RPMI8226 (cell line): ENCODE data around the gene NPTX1.
"Not testable (repeated sequence)": the region's sequence is repeated elsewhere in the genome, so short reads cannot be mapped to it uniquely, and the experiment has no call there.

Experiments used
- DNase-seq: peaks from one replicate; pipeline ENCODE4 v3.0.0-alpha.2; 2015

NPTX1 gene, protein sequence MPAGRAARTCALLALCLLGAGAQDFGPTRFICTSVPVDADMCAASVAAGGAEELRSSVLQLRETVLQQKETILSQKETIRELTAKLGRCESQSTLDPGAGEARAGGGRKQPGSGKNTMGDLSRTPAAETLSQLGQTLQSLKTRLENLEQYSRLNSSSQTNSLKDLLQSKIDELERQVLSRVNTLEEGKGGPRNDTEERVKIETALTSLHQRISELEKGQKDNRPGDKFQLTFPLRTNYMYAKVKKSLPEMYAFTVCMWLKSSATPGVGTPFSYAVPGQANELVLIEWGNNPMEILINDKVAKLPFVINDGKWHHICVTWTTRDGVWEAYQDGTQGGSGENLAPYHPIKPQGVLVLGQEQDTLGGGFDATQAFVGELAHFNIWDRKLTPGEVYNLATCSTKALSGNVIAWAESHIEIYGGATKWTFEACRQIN

DNA sequence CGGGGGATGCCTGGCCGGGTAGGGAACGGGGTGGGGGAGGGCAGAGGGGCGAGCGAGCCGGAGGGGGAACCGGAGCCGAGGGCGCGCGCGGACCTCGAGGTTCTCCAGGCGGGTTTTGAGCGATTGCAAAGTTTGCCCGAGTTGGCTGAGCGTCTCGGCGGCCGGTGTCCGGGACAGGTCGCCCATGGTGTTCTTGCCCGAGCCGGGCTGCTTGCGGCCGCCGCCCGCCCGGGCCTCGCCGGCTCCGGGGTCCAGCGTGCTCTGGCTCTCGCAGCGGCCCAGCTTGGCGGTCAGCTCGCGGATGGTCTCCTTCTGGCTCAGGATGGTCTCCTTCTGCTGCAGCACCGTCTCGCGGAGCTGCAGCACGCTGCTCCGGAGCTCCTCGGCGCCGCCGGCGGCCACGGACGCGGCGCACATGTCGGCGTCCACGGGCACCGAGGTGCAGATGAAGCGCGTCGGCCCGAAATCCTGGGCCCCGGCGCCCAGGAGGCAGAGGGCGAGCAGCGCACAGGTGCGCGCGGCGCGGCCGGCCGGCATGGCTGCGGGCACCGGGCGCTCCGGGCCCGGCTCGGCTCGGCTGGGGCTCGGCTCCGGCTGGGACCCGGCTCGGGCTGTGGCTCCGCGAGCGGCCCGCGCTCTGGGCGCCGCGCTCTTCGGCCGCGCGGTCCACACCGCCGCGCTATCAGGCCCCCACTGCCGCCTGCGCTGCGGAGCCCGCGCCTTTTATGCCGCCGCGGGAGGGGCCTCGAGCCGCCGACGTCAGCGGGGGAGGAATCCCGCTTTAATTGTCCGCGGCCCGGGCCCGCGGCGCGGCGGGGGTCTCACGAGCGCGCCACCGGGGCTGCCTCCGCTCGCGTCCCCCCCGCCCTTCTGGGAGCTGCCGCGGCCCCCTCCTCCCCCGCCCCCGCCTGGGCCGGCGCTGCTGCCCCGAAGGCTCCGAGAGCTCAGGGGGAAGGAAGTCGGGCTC is at the start of gene NPTX1:
Gene NPTX1, minus strand, starts transcription at position 698 of the 967 bp plus-strand sequence. Its CDS starts 161 bp downstream, at position 537.
- DNase-seq, result no peak

DNA sequence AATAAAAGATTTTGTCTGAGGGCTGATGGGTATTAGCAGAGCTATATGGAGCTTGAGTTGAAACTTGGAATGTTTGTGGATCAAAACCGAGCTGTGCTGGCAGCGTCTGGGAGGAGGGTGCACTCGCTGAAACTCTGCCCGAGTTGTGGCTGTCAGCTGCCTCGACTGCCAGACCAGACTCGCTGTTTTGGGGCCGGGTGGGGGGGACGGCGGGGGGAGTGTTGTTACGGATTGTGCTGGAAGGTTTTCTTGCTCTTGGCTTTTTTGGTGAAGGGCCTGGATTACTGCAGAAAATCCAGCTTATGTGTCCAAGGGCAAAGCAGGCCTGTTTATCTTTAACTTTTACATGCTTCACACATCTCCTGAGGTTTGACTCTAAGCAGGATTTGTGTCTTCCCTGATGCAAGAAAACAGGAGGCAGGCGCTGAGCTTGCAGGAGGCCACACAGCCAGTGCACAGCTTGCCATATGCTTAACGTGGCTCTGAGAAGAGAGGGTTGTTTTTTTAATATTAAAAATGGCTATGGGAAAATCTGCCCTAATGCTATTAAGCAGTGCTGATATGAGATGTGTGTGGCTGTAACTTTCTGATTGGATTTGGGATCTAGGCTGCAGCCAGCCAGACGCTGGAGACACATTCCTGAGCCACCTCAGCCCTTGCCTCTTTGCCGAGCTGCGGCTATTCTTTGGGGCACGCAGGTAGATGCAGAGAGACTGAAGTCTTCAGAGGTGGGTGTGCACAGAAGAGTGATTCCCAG is 47.7 kb upstream of the NPTX1 start:
- no peak for DNase-seq

DNA sequence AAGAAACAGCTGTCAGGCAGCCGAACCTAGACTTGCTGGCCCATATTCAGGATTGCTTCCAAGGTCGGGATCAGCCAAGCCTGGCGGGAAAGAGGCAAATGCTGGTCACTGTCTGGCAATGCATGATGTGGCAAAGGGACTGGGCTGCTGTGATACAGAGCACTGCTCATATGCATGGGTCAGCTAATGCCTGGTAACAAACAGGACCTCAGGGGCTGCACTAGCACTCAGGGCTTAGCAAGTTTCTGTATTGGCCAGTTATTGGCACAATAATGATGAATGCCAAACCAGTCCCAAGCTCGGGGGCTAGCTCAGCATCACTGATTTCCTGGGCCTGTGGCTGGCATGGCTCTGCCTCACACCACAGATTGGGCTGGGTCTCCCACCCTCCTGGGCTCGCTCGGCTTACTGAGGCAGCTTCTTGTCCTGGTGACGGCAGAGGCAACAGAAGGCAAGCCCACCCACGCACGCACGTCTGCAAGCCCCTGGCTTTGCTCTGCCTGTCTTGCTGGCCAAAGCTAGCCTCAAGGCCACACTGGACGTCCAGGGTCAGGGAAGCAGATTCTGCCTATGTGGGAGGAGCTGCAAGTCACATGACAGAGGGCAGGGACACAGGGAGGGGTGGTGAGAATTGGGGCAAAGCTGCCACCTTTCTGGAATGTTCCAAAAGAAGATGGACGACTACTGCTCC is 46.8 kb upstream of the NPTX1 start:
- DNase-seq, result no peak

DNA sequence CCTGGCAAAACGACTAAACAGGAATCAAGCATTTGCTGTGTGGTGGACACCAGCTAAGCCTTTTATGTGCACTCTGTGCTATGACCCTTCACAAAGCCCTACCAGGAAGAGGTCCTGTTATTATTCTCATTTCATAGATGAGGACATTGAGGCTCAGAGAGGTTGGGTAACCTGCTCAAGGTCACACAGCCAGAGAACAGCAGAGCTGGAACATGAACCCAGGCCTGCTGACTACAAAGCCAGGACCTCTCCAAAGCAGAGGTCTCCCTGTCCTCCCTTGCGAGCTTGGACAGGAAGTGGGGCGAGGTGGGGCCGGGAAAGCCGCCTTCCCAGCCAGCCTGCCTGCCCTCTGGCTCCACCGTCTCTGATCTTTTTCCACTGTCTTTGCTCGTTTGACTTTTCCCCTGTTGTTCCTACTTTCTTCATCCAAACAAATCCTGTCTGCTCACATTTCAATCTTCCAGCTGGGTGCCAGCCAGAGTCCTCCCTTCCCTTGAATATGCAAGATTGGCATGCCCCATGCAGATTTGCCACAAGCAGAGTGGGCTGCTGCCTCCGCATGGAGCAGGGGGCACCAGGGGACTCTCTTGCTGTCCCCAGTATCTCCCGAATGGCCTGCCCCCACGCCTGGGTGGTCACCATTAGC is 44.5 kb upstream of the NPTX1 start:
- no peak for DNase-seq

DNA sequence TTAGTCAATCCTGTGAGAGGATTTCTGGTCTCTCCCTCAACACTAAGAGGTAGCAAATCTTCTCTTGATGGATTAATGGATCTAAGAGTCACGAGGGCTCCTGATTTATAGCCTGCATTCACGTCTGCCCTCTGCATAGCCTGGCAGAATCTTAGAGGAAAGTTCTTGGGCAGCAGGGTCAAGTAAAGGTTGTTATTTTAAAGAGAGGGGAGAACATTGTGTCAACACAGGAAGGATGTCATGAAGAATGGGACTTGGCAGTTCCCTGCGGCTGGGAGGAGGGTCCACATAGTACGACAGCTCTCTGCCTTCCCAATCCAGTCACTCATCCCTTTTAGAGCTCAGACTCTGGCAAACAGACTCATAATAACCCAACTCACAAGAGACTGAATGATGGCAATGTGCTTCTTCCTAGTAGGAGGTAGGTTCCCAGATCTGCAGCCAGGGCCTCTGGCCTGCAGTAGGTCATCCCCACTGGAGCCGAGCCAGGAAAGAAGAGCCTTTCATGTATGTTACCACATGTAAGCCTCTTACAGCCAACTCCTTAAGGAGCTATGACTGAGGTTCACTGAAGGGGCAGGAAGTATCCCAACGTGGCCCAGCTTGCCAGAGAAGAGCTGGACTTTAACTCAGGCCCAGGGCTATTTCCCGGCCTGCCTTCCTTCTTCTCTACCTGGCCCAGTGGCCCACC is 42.8 kb upstream of the NPTX1 start:
- DNase-seq, result no peak

DNA sequence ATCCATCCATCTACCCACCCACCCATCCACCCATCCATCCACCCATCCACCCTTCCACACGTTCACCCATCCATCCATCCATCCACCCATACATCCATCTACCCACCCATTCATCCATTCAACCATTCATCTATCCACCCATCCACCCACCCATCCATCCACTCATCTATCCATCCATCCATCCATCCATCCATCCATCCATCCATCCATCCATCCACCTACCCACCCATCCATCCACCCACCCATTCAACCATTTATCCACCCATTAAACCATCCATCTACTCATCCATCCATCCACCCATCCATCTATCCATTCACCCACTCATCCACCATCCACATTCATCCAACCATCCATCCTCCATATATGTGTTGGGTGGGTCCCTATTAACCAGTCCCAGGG is 42.0 kb upstream of the NPTX1 start:
- DNase-seq, result no peak

DNA sequence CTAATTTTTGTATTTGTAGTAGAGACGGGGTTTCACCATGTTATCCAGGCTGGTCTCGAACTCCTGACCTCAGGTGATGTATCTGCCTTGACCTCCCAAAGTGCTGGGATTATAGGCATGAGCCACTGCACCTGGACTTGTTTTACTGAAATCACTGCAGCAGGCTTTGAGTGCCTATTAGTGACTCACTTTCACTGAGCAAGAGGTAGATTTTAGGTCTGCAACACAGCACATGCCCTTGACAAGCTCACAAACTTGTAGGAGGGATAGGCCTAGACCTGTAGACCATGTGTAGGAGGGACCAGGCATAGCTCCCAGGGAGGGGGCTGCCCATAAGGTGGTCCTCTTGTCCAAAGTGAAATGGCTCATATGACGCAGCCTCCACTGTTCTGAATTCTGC is 41.2 kb upstream of the NPTX1 start:
- DNase-seq, result no peak

DNA sequence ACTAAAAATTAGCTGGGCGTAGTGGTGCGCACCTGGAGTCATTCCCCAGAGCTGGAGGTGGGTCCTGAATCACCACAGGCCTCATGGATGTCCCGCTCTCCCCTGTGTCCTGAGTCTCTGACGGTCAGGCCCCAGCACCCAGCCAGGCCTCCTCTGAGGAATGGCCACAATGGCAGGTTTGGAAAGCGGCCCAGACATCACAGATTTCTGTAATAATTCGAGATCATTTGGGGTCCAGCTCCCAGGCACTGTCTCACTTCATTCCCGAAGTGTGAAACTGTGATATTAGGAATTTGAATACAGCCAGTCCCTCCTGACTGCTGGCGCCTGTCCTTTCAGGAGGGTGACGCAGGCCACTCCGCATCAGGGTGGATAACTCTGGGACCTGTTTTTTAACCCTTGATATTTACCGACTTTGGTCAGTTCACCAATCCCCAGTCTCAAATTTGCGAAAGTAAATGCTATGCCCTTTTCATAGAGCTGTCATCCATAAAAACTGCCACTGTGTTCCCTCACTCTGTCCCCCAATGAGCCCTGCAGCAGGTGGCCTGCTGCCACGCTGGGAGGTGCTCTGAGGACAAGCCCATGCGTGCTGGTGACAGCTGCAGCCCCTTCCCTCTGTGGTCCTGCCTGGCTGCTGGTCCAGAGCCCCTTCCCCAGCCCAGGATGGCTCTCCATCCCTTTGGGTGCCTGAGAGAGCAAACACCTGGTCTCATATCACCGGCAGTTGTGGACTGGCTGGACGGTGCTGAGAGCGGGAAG is 39.9 kb upstream of the NPTX1 start:
- DNase-seq, result no peak

DNA sequence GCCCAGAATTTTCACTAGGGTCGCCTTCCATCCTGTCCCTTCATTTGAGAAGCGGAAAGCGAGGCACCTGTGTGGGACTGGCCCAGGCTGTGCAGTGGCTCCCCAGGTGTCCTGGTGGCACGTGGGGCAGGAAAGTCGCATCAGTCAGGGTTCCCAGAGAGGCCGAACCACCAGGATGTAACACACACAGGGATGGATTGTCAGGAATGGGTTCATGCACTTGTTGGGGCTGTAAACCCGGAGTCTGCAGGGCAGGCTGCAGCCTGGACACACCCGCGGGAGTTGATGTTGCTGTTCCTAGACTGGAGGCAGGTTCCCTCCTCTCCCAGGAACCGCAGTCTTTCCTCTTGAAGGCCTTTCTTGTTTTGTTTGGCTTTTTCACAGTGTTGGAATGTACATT is 37.5 kb upstream of the NPTX1 start:
- DNase-seq, result no peak

DNA sequence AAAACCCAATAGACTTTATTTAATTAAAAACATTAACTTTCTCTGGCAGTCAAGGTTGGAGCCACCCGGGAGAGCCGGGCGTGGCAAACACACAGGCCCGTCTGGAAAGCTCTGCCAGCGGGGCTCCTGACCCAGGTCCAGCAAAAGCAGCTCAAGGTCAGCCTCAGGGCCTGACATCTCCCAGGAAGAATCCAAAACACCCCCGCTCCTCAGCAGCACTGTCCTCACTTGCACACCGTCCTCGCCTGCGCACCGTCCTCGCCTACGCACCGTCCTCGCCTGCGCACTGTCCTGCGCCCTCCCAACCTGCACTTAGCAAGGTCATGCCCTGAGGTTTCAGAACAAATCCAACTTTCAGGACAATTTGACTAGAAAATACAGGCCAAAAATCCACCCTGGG is 36.8 kb upstream of the NPTX1 start:
- DNase-seq, result no peak

DNA sequence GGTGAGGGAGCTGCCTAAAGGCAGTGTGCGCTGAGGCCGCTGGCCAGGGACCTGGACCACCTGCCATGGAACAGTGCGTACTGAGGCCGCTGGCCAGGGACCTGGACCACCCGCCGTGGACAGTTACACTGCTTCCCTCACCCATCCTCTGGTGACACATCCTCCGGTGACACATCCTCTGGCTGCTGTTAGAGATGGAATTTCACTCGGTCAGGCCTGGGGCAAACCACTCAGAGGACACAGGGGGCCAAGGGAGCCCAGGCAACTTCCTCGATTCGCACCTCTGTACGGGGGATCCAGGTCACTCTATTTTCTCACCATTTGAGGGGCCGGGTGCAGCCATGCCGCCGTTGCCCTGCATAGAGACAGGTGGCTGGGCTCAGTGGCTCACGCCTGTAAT is 35.8 kb upstream of the NPTX1 start:
- no peak for DNase-seq

DNA sequence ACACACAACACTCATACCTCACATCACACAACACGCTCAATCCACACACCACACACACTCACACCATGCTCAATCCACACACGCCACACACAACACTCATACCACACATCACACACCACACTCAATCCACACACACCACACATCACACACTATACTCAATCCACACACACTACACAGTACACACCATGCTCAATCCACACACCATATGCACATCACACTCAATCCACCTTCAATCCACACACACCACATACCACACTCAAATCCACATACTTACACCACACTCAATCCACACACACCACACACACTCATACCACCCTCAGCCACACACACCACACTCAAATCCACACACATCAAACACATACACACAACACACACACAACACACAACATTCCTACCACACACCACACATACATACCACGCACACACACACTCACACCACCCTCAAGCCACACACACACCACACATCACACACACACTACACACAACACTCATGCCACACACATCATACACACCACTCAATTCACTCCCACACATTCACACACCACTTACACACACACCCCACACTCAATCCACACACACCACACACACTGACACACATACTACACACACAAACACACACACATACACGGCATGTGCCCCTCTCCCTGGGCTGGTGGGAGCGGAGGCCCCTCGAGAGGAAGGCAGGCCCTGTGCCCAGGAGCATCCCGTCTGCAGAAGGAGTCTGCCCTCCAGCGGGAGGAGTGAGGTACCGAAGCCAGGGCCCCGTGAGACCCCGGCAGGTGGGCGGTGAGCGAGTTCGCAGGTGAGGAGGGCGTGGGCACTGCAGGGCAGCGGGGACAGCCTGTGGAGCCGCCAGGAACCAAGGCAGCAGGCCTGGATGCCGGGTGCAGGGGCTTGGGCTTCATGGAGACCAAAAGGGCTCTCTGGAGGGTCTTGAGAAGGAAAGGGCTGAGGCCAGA is 35.1 kb upstream of the NPTX1 start:
- no peak for DNase-seq

DNA sequence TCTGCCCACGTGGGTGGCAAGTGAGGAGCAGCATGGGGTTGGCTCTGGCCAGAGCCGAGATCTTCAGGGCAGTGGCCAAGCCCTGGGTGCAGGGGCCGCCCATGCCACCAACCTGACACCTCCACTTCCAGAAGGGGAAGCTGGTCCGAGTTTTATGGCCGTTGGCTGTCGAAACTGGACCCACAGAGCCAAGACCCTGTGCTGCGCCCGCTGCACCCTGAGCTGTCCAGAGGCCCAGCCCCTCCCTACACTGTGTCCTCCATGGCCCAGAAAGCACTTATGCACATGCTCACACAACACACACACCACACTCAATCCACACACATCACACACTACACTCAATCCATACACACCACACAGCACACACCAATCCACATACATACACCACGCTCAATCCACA is 34.4 kb upstream of the NPTX1 start:
- DNase-seq, result no peak

DNA sequence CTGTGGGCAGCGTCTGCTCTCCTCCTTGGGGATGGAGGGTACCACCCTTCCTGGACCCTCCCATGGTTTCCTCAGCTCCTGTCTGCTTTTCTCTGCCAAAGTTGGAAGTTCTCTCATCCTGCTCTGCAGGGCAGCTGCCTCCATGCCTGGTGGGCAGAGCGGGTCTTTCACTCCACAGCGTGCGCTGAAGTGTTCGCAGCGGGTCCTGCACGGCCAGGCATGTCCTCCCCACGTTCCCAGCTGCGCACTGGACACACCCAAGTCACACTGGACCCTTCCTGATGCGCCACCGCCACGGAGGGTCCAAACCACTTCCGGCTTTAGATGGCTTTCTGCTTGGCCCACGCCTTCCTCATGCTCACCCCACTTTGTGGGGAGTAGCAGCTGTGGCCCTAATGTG is 33.7 kb upstream of the NPTX1 start:
- DNase-seq, result no peak

DNA sequence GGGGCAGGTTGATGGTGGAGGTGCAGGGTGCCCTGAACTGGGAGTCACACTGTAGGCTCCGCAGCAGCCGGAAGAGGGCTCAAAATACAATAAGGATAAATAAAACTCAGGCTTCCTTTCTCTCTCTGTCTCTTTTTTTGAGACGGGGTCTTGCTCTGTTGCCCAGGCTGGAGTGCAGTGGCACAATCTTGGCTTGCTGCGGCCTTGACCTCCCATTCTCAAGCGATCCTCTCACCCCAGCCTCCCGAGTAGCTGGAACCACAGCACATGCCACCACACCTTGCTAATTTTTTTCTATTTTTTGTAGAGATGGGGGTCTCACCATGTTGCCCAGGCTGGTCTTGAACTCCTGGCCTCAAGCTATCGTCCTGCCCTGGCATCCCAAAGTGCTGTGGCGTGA is 32.9 kb upstream of the NPTX1 start:
- no peak for DNase-seq

DNA sequence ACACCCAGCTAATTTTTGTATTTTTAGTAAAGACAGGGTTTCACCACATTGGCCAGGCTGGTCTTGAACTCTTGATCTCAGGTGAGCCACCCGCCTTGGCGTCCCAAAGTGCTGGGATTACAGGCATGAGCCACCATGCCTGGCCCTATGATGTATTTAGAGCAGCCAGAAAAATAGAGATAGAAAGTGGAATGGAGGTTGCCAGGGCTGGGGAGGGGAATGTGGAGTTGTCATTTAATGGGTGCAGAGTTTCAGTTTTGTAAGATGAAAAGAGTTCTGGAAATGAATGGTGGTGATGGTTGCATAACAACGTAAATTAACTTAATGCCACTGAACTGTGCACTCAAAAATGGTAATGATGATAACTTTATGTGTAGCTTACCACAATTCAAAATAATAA is 31.6 kb upstream of the NPTX1 start:
- no peak for DNase-seq

DNA sequence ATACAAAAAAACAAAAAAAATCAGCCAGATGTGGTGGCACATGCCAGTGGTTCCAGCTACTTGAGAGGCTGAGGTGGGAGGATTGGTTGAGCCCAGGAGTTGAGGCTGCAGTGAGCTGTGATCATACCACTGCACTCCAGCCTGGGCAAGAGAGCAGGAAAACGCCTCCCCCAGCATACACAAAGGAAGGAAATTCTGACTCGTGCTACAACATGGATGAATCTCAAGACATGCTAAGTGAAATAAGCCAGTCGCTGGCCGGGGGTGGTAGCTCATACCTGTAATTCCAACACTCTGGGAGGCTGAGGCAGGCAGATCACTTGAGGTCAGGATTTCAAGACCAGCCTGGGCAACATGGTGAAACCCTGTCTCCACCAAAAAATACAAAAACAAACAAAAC is 30.8 kb upstream of the NPTX1 start:
- not testable (repeated sequence) for DNase-seq

DNA sequence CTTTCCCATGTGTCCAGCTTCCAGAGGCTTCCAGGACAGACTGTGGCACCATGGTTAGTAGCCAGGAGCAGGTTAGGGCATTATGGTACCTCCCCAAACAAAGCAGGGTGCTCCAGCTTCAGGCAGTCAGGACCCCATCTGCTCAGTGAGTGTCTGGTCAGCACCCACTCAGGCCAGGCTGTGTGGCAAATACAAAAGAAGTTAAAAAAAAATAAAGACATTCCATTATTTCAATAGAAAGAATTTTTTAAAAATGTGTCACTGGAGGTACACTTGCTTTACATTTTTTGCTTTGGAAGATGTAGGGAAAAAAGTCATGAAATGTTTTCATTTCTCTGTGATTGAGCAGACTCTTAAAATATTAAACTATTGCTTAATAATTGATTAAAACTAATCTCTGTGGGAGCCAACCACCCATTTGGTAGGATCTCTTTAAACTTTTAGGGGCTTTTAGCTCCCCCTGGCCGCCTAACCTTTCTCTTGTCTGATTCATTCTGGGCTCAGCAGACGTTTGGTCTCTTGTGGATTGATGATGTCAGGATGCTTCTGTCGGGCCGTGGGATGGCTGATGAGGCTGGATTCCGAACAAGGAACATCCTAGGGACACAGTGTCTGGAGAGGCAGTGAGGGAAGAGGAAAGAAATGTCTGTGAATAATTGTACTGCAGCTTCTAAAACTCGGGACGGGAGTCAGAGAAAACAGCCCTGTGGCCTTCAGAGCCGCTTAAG is 28.4 kb upstream of the NPTX1 start:
- DNase-seq, result no peak

DNA sequence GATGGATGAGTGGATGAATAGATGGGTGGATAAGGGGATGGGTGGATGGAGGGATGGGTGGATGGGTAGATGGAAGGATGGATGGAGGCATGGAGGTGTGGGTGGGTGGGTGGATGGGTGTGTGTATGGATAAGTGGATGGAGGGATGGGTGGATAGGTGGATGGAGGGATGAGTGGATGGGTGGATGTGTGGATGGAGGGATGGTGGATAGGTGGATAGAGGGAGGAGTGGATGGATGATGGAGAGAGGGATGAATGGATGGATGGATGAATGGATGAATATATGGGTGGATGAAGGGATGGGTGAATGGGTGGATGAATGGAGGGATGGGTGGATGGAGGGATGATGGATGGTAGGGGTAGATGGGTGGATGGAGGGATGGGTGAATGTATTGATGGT is 27.5 kb upstream of the NPTX1 start:
- DNase-seq, result no peak
